HUES64 (cell line): Measurements from ENCODE around the gene SNTA1.

ENCODE experiments used
- H3K27ac ChIP-seq: 2 replicates; pipeline ENCODE4 v1.7.0; 2013; ENCODE audit warnings: low read depth, low read length, inconsistent platforms
- H3K27me3 ChIP-seq: 2 replicates; pipeline ENCODE4 v1.6.1; 2013; ENCODE audit warnings: mild to moderate bottlenecking, low read length; ENCODE audit not compliant: insufficient read depth
- H3K36me3 ChIP-seq: 2 replicates; pipeline ENCODE4 v1.6.1; 2013; ENCODE audit warnings: mild to moderate bottlenecking, low read length; ENCODE audit not compliant: insufficient read depth
- H3K4me1 ChIP-seq: 2 replicates; pipeline ENCODE4 v1.6.1; 2013; ENCODE audit warnings: mild to moderate bottlenecking, low read length, moderate library complexity; ENCODE audit not compliant: insufficient read depth
- H3K4me3 ChIP-seq: 2 replicates; pipeline ENCODE4 v1.5.1; 2013; ENCODE audit warnings: mild to moderate bottlenecking, low read length, moderate library complexity
- H3K9ac ChIP-seq: 2 replicates; pipeline ENCODE4 v1.6.1; 2013; ENCODE audit warnings: mild to moderate bottlenecking, low read depth, low read length
- H3K9me3 ChIP-seq: 2 replicates; pipeline ENCODE4 v1.6.1; 2013; ENCODE audit warnings: low read depth, low read length; ENCODE audit not compliant: insufficient read depth
- WGBS: fragments of 150-250, 120-280 bp; methylation state at CpG from one replicate; pipeline ENCODE4 v1.1.7; 2013; ENCODE audit warnings: missing lambda C conversion rate; 5-methylcytosine and 5-hydroxymethylcytosine counted together

SNTA1 gene

DNA sequence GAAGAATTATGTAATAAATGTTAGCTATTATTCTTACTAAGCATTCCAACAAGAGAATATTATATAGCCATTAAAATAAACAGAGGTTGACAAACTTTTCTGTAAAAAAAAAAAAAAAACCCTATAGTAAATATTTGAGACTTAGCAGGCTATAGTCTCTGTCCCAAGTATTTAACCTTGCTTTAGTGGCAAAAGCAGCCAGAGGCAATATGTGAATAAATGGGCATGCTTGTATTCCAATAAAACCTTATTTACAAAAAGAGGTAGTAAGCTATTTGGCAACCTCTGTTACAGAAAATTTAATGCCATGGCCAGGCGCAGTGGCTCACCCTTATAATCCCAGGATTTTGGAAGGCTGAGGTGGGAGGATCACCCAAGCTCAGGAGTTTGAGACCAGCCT, 56.9 kb downstream of the SNTA1 start:
- Histone ChIP-seq H3K36me3 (peaks cover 78% of the 10 kb centered on the region), H3K27me3 (no peaks in the 10 kb centered on the region), H3K4me1 (no peaks in the 10 kb centered on the region), H3K9me3 (0 out of 2 replicates have a peak, but pooled peaks cover 5% of the 10 kb centered on the region), H3K27ac (no peak overlapping the region), H3K9ac (no peak overlapping the region), H3K4me3 (no peak overlapping the region)
- 100% methylated on average over 1 of the region's 1 CpG for WGBS

- no peak overlapping the region for H3K4me3 ChIP-seq
- H3K9ac ChIP-seq: no peak overlapping the region
- H3K36me3 ChIP-seq: peaks cover 79% of the 10 kb centered on the region
- no peak overlapping the region for H3K27ac ChIP-seq
- H3K27me3 ChIP-seq: no peaks in the 10 kb centered on the region
- no peaks in the 10 kb centered on the region for H3K9me3 ChIP-seq
- WGBS: 100% methylated on average over 1 of the region's 2 CpGs
- H3K4me1 ChIP-seq: no peaks in the 10 kb centered on the region
Observed at GRCh38 chr20:33377366-33377765, 66.2 kb downstream of the SNTA1 start.

DNA sequence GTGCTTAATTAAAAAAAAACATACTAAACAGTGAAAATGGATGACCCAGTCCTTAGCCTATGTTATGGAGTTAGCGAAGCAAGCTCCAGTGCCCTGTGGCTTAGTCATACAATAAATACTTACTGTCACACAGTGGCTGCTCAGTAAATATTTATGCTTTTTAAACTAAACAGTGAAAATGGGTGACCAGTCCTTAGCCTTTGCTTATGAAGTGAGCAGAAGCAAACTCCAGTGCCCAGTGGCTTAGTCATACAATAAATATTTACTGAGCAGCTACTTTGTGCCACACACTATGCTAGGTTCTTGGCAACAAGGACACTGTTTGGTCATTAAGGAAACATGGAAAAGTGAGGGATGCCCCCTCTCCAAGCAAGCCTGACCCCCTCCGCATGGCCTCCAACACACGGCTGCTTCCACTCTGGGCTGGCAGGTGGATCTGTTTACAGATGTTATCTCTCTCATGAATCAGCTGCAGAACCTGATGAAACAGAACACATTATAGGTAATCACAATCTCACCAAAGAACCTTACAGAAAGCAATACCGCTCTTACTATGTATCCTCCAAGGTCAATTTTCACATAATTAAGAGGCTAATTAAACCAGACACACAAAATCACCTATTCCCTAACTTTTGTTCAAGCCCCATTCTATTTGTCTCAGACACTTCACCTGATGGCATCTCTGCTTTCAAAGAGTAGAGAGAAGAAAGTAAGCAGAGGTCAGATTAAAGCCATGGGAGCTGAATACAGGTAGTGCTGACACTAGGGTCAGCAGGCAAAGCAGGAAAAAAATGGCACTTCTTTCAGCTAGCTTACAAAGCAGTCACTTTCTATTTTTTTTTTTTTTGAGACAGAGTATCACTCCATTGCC, 69.6 kb downstream of the SNTA1 start:
- H3K4me3 ChIP-seq: no peak overlapping the region
- H3K27ac ChIP-seq: no peak overlapping the region
- 87% methylated on average over 4 of the region's 4 CpGs for WGBS
- H3K36me3 ChIP-seq: peaks cover 79% of the 10 kb centered on the region
- H3K9me3 ChIP-seq: no peaks in the 10 kb centered on the region
- no peaks in the 10 kb centered on the region for H3K27me3 ChIP-seq
- H3K4me1 ChIP-seq: no peaks in the 10 kb centered on the region
- no peak overlapping the region for H3K9ac ChIP-seq

GRCh38 chr20:33372993-33373441, 70.5 kb downstream of the SNTA1 start:
- no peak overlapping the region for H3K27ac ChIP-seq
- H3K36me3 ChIP-seq: peaks cover 72% of the 10 kb centered on the region

DNA sequence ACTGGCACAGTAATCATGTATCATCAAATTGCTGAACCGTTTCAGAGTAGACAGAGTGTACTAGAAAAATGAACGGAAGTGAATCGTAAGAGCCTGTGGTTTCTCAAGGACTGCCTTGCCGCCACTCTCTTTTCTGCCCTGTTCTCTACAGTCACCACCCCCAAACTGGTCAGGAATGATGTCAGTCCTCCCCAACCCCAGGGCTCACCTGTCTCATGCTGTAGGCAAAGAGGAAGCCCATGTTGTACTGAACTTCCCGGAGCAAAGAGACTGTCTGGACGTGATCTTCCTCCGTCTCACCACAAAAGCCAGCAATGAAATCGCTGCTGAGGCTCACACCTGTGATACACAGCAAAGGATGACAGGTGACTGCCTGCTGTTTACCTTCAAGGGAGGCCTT, 73.3 kb downstream of the SNTA1 start:
- no peak overlapping the region for H3K9ac ChIP-seq
- 98% methylated on average over 8 of the region's 8 CpGs for WGBS
- H3K27ac ChIP-seq: no peak overlapping the region

More at GRCh38 chr20:33372993-33373441, 70.5 kb downstream of the SNTA1 start:
- Histone ChIP-seq H3K9ac (no peak overlapping the region), H3K4me3 (no peak overlapping the region), H3K4me1 (no peaks in the 10 kb centered on the region), H3K9me3 (no peaks in the 10 kb centered on the region), H3K27me3 (no peaks in the 10 kb centered on the region)
- 86% methylated on average over 4 of the region's 4 CpGs for WGBS

GRCh38 chr20:33362898-33363297, 80.7 kb downstream of the SNTA1 start:
- 89% methylated on average over 1 of the region's 1 CpG for WGBS
- Histone ChIP-seq H3K36me3 (peaks cover 86% of the 10 kb centered on the region), H3K4me1 (no peaks in the 10 kb centered on the region), H3K27me3 (no peaks in the 10 kb centered on the region), H3K4me3 (no peak overlapping the region), H3K9ac (no peak overlapping the region), H3K27ac (no peak overlapping the region), H3K9me3 (no peaks in the 10 kb centered on the region)

More for the DNA sequence above, 73.3 kb downstream of the SNTA1 start:
- H3K27me3 ChIP-seq: no peaks in the 10 kb centered on the region
- H3K36me3 ChIP-seq: peaks cover 81% of the 10 kb centered on the region
- H3K4me3 ChIP-seq: no peak overlapping the region
- H3K4me1 ChIP-seq: no peaks in the 10 kb centered on the region
- H3K9me3 ChIP-seq: no peaks in the 10 kb centered on the region

GRCh38 chr20:33359399-33360261, 83.9 kb downstream of the SNTA1 start:
- Histone ChIP-seq H3K9me3 (no peaks in the 10 kb centered on the region), H3K4me3 (no peak overlapping the region), H3K36me3 (peaks cover 55% of the 10 kb centered on the region), H3K27me3 (no peaks in the 10 kb centered on the region), H3K4me1 (no peaks in the 10 kb centered on the region), H3K9ac (no peak overlapping the region), H3K27ac (no peak overlapping the region)
- WGBS: 83% methylated on average over 7 of the region's 8 CpGs
